HG03135 (cell line): ENCODE data around the gene SLC5A12.

Source experiments
- ATAC-seq: cut with Tn5 transposase; IDR thresholded peaks from one replicate; pipeline ENCODE4 v1.9.1; 2021; ENCODE audit warnings: mild to moderate bottlenecking, moderate library complexity; ENCODE audit not compliant: unreplicated experiment

SLC5A12 gene, protein sequence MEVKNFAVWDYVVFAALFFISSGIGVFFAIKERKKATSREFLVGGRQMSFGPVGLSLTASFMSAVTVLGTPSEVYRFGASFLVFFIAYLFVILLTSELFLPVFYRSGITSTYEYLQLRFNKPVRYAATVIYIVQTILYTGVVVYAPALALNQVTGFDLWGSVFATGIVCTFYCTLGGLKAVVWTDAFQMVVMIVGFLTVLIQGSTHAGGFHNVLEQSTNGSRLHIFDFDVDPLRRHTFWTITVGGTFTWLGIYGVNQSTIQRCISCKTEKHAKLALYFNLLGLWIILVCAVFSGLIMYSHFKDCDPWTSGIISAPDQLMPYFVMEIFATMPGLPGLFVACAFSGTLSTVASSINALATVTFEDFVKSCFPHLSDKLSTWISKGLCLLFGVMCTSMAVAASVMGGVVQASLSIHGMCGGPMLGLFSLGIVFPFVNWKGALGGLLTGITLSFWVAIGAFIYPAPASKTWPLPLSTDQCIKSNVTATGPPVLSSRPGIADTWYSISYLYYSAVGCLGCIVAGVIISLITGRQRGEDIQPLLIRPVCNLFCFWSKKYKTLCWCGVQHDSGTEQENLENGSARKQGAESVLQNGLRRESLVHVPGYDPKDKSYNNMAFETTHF

DNA sequence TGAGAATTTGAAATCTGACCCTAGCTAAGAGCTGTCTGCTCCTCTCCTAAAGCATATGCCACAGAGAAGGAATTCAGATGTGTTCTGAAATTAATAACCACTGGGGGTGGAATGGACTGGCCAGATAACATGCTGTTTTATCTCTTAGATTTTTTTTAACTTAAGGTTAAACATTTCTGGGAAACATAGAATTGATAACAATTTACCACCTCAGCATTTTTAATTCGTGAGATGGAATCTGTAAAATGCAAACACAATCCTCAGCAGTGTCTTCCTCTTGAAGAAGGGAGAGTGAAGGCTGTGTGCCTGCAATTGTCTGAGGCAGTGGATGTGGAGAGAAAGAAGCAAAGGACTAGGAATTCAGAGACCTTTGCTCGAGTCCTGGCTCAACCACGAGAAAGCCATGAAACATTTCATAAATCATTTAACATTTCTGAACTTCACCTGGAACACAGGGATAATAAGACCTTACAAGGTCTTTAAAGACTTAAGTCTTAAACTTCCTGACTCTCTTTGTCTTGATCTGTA lies at the start of gene SLC5A12:
TSS of gene SLC5A12 (minus strand) at position 113 of the 528 bp plus-strand sequence. CDS start 346 bp downstream, outside the sequence.
- ATAC-seq: no peak

DNA sequence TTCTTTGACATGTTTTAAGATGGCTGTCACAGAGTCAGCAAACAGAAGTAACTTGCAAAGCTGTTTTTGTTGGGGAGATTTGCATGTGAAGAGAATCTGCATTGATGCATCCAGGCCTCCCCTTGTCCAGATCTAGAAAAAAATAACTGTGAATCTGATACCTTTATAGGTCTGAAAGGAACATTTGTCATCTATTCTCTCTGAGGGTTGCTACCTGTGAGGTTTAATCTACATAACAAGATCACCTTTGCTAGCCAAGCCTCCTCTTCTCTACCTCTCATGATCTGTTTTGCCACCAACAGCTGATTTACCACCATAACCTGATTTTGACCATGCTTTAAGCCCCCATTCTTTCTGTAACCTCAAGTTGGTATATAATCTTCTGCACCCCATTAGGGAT lies 47.2 kb upstream of the SLC5A12 start:
- ATAC-seq: no peak

DNA sequence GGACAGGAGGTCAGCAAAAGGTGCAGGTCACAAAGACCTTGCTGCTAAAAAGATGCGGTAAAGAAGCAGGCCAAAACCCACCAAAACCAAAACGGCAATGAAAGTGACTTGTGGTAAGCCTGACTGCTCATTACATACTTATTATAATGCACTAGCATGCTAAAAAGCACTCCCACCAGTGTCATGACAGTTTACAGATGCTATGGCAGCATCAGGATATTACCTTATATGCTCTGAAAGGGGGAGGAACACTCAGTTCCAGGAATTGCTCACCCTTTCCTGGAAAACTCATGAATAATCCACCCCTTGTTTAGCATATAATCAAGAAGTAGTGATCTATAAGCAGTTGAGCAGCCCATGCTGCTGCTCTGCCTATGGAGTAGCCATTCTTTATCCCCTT lies 45.2 kb upstream of the SLC5A12 start:
- ATAC-seq: no peak

DNA sequence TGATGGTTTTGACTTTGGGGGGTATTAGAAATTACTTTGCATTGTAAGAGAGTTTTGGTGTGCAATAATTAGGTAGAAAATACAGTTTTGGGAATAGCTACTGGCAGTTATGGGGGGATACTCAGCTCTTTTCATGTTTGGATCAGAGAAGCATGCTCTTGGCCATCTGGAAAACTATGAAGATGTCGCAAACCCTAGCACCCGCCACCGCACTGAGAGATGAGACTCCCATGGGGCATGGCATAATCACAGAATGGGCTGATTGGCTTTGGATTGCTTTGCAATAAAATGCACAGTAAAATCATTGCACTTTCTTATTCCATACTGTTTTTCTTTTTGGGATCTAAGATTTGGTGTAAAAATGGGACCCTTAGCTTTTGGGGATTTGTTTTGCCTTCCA lies 43.5 kb upstream of the SLC5A12 start:
- ATAC-seq: no peak

DNA sequence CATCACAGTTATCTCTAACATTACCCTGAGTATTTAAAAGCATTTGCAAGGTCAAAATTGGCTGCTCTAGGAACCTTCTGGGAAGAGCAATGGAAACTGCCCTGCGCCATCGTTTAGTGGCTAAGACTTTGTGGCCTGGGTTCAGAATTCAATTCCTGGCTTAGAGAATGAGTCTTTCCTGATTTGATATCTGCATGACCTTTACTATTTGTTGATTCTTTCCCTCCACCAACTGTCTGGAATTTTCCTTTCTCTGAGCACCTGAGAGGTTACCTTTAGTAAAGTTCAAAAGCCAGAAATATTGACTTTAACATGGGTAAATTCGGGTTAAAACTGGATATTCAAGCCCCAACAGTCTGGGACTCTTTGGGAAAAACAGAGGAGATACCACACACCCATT lies 43.0 kb upstream of the SLC5A12 start:
- ATAC-seq: no peak

DNA sequence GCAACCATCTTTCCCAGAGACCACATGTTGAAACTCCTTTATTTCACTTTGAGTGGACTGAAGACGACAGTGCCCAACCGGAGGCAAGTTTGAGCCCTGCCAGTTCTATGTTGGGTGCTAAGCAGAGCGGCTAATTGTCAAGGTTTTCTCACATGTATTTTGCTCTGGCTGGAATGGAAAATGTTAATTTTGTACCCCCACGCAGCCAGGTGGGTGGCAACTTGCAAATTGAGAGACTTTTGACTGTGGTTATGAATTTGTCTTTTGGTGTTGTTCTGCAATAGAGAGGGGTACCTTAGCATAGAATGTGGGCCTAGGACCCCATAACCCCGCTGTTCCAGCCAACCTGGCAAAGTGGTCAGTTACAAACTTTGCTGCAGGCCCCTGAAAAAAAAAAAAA lies 42.5 kb upstream of the SLC5A12 start:
- ATAC-seq: no peak

DNA sequence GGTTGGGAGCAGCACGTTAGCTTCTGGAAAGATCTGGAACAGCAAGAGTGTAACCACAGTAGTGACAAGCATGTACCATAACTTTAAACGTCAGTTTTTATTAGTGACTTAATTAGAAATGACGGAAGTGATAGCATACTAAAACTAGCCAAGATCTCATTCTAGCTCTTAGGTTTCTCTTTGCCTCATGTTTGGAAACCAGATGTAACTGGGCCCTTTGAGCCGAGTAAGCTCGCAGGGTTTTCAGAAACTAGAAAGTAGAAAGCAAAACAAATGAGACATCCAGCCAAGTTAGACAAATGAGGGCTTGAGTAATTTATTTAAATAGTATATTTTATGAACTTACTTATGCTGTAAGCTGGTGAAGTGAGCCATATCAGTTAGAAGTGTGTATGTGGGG lies 40.2 kb upstream of the SLC5A12 start:
- ATAC-seq: no peak

DNA sequence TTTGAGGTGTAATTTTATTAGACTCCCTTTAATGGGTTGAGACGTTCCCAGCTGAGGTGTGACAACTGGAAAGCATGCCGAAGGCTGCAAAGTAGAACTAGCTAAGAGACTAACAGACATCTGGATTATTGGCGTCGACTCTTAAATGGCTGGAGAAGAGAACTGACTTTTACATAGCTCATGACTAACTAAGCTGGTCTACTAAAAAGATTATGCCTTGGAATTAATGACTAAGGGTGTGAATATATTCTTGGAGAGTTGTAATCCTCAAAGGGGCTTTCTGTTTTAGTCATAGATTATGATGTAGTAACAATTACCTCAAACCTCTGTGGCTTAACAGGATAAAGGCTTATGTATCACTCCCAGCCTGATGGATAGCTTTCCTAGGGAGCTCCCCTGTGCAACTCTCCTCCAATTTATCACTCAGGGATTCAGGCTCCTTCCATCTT lies 39.5 kb upstream of the SLC5A12 start:
- ATAC-seq: no peak

DNA sequence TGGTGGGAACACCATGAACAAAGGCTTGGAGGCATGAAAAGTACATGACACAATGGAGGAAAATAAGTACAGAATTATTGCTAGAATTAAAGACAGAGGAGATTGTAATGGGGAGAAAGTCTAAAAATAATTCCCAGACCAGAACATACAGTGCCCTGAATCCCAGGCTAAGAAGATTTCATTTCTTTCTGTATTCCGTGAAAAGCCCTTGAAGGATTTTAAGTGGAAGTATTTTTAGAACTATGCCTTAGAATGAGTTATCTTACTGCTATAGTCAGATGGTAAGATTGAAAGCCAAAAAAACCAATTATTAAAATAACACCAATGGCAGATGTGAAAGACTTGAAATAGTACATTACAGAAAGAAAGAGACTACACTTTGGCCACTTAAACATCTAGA lies 36.1 kb upstream of the SLC5A12 start:
- ATAC-seq: no peak

DNA sequence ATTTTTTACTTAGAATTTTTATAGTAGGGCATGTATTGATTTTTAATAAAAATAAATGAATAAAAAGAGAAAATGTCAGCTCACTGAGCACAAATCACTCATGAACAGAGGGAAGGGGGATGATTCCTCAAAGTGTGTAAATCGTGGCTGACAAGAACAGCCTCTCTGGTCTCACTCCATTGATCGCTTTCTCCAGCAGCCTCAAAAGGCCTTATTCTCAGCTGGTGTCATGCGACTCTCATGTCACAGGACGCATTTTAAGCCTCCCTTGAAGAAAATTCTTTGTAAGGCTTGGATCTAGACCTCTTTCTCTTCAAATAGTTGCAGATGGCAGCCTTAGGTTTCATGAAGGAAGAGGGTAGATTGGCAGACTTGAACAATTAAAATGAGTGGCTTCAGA lies 33.9 kb upstream of the SLC5A12 start:
- ATAC-seq: no peak

DNA sequence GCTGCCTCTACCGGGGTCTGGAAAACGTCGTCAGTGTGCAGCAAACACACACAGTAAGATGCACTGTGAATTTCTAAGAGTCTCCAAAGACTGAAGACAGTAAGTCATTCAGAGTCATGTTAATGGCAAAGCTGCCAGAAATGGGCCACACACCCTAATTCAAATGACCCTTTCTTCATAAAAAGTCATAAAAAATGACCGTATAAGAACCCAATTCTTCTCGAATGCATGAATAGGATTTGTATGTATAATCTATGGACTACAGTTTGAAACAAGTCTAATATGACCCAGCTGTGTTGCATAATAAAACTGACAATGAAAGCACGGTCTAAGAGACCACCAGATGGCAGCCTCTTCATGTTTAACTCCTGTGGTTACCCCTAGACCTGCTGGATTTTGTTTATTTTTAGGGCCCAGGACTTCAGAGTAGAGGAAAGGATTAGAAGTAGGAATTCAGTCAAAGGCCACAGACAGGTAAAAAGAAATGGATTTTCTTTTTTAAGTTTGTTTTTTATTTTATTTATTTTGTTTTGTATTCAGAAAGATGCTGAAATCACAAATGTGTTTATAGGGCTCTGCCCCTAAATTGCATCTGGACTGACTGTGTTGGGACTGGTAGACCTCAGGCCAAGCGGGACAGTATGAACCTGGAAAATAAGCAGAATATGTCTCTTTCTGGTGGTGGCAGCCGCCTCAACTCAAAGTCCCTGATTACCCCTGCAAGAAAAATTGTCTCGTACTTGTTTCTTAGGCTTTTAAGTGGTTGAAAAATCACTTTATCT lies 32.1 kb upstream of the SLC5A12 start:
- no peak for ATAC-seq

DNA sequence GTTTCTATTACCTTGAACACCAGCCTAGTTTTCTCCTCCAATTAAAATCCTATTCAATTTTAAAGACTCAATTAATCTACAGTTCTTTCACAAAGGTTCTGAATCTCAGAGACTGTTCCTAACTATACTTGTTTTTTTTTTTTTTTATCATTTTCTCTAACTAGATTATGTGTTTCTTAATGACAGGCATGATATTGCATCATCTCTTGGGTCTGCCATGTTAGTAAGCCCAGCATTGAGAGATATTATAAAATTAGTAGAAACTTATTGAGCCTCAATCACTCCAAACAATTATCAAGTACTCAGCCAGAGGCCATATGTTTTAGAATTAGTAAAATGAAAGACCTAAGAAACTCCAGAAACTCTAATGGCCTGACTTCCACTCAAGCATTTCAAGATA lies 28.1 kb upstream of the SLC5A12 start:
- ATAC-seq: no peak

DNA sequence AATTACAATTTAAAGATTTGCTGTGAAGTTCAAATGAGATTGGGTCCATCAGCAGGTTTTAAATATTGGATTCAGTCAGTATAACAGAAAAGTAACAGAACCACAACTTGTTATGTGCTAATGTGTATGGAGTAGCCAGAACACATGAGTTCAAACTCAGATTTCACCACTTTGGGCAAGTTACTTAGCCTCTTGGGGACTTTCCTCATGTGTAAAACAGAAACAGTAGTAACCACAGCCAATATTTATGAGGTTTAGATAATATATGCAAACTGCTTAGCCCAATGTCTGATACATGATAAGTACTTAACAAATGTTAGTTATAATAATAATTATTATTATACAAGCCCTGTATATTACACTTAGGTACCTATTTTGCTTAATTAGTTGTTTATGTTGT lies 21.8 kb upstream of the SLC5A12 start:
- ATAC-seq: peak; percentile 71

DNA sequence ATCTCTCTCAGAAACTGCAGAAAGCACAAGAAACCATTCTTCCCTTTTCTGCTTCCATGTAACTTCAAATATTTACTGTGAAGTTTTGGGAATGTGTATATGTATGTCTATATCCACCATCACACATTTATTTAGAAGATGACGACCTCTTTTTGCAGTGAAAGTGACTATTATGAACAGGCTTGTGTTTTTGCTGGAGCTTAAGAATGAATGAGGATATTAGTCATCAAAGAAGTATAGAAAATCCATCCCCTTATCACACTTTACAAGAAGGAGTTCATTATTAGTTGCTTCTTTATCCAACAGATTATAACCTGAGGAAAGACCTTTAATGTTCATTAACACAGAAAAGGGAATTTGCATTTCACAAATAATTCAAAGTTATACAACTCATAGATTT lies 21.1 kb upstream of the SLC5A12 start:
- no peak for ATAC-seq

DNA sequence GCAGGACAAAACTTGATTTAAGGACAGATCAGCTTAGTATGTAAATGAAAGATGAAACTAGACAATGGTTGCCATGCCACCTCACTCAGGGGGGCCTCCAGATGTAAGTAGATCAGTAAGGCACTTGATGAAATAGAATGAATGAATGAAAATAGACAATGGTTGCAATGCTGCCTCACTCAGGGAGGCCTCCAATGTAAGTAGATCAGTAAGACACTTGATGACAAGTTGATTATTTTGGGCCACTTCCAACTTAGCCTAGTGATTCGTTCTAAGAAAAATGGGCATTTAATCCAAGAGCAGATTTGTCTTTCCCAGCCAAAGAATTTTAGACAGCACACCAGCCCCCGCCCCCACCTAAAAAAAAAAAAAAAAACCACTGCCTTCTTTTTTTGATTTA lies 19.2 kb upstream of the SLC5A12 start:
- no peak for ATAC-seq

DNA sequence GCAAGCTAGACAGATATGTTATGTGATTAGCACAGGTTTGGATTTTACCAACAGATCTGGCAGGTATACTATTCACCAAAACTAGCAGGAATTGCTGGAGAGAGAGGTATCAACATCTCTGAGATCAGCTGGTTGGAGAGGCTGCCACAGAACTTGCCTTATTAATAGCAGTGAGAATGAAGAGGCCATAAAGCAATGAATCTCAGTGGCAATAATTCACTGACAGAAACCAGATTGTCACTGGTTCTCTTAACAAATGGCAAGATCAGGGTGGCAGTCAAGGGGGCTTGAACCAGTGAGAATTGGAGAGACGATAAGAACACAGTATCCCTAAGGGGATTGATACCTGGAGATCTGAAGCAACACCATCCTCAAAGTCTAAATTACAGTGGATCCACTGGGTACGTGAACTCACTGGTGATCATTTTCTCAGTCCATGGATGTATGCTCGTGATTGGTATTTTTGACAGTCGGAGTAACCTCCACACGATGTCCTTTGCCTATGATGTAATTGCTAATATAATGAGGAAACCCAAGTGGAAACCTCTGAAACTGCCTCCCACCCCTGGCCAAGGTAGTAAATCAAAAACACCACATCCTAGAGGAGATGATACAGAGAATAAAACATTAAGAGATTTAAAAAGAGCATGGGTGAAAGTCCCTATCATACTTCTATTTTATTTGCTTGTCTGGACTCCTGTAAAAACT lies 17.7 kb upstream of the SLC5A12 start:
- ATAC-seq: no peak

DNA sequence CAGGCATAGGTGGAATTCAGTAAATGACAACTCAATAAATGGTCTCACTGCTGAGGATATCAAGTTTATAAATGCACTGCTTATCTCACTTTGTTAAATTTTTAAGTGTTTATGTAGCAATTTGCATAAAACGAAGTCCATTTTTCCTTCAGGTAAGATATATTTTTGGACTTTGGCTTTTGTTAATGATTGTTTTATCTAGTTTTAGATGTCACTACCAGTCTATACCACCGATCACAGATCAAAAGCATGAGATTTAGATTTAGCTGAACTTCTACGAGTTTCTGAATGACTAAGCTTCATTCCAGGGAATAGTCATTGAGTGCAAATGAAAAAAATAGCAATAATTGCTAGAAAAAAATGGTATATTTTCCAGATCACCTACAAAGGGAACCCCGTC lies 12.8 kb upstream of the SLC5A12 start:
- no peak for ATAC-seq

DNA sequence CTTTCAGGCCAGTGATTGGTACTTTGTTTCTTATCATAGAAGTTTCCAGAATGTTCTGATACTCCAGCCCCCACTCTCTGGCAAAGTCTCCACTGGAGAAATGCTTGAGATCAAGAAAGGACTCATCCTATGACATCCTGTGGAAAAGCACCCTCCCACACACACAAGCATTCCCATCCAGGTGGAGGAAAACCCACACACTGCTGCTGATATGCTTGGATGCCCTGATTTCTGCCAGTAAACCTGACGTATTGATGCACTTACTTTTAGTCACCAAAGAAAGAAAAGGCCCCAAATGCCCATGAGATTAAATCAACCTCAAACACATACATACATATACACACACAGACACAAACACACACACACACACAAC lies 9.2 kb upstream of the SLC5A12 start:
- no peak for ATAC-seq

DNA sequence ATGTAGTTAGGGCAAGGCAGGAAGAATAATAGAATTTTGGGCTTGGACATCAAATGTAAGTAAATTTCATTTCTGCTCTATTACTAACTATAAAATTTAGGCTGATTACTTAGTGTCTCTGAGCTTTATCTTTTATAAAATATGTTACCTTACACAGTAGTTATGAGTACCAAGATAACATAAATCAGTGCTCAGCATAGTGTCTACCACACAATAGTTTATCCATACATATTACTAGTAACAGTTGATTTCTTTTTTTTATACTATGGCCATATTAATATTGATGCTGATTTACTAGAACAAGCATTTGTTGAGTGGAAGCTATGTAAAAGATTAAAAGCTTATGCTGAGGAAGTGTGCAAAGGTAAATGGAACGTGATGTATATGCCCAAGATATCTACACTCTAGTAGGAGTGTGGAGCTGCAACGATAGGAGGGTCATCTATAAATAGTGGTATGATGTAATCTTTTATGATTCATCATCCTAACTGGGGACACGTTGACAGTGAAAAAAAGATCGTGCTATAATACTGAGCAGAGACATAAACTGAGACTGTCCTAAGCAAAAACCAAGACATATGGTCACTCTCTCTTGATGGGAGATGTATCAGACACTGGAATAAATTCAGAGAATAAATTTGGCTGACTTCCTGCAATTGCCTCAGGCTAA lies 8.7 kb upstream of the SLC5A12 start:
- no peak for ATAC-seq

DNA sequence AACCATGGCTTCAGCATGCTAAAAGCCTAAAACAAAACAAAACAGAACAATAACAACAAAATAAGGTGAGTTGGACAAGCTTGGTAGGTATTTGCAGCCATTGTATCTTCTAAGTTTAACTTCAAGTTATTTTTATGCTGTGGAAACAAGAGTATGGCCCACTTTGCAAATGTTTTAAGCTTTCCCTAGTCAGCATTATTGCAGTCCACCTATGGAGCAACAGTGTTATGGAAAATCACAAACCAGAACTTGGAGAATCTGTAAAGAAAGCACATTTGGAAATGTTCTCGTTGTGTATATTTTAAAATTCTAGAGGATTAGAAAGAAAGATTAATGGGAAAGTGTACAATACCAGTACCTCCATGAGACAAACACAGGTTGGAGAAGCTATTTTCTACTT lies 7.4 kb upstream of the SLC5A12 start:
- no peak for ATAC-seq
